ENCODE measurements around the gene C8A.

C8A gene

DNA sequence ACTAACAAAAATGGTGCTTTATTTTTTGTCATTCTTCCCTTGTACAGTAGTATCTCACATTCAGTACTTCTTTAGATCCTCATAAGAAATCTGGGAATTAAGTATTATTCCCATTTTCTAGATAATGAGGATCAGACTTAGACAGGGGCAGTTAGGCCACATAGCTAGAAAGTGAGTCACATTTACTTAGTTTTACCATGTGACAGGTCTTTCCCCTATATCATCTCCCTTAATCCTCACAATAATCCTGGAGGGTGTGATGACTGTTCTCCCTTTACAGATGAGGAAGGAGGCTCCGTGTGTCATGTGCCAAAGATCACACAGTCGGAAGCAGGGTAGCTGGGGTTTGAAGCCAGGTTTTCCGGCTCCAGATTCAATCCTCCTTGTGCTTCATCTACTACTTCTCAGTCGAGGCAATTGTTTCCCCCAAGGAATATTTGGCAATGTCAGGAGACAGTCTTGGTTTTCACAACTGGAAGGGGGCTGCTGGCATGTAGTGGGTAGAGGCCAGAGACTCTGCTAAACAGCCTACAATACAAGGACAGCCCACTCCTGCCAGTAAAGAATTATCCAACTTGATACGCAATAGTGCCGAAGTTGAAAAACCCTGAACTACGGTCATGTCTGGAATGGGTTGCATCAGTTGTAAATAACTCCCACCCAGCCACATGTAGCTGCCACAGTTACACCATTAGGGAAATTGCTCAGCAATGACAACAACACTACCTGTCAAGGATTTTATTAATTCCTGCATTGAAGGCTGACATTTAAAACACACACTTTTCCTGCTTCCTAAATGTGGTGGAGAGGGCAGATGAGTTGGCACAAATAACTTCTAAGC, 56.7 kb downstream of the C8A start:
- Histone ChIP-seq H3K4me3 (ENCODE audit: low read length) (no peak overlapping the region), H3K9ac (ENCODE audit: low read depth, low read length) (no peak overlapping the region), H3K36me3 (ENCODE audit: insufficient read depth, low read length) (no peaks in the 10 kb centered on the region), H3K27me3 (ENCODE audit: insufficient read depth, low read length) (no peaks in the 10 kb centered on the region), H3K27ac (ENCODE audit: low read depth, low read length) (no peak overlapping the region), H3K4me1 (ENCODE audit: insufficient read depth, low read length) (no peaks in the 10 kb centered on the region), H3K9me3 (ENCODE audit: insufficient read depth, low read depth, low read length) (no peaks in the 10 kb centered on the region)
- WGBS: 83% methylated on average over 7 of the region's 7 CpGs

DNA sequence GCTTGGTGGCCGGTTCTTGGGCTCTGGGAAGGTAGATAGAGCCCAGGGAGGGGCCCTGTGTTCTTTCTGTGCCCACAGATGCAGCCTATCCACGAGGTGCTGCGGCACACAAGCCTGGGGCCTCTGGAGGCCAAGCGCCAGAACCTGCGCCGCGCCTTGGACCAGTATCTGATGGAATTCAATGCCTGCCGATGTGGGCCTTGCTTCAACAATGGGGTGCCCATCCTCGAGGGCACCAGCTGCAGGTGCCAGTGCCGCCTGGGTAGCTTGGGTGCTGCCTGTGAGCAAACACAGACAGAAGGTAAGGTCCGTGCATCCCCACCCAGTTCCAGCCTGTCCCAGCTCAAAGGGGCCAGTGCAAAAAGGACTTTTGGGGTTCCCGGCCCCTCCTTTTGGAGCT, 57.7 kb downstream of the C8A start:
- Histone ChIP-seq H3K4me1 (ENCODE audit: insufficient read depth, low read length) (0 out of 2 replicates have a peak, but pooled peaks cover 2% of the 10 kb centered on the region), H3K9ac (ENCODE audit: low read depth, low read length) (no peak overlapping the region), H3K4me3 (ENCODE audit: low read length) (no peak overlapping the region), H3K9me3 (ENCODE audit: insufficient read depth, low read depth, low read length) (no peaks in the 10 kb centered on the region), H3K36me3 (ENCODE audit: insufficient read depth, low read length) (no peaks in the 10 kb centered on the region), H3K27ac (ENCODE audit: low read depth, low read length) (no peak overlapping the region), H3K27me3 (ENCODE audit: insufficient read depth, low read length) (no peaks in the 10 kb centered on the region)
- 95% methylated on average over 12 of the region's 12 CpGs for WGBS

GRCh38 chr1:56915960-56916359, 61.4 kb downstream of the C8A start:
- no peaks in the 10 kb centered on the region for H3K9me3 ChIP-seq (ENCODE audit: insufficient read depth, low read depth, low read length)
- H3K4me3 ChIP-seq (ENCODE audit: low read length): no peak overlapping the region
- no peaks in the 10 kb centered on the region for H3K36me3 ChIP-seq (ENCODE audit: insufficient read depth, low read length)
- no peak overlapping the region for H3K9ac ChIP-seq (ENCODE audit: low read depth, low read length)
- H3K27me3 ChIP-seq (ENCODE audit: insufficient read depth, low read length): no peaks in the 10 kb centered on the region
- H3K4me1 ChIP-seq (ENCODE audit: insufficient read depth, low read length): 0 out of 2 replicates have a peak, but pooled peaks cover 2% of the 10 kb centered on the region
- H3K27ac ChIP-seq (ENCODE audit: low read depth, low read length): no peak overlapping the region
- WGBS: 89% methylated on average over 4 of the region's 4 CpGs

- Histone ChIP-seq H3K27me3 (ENCODE audit: insufficient read depth, low read length) (no peaks in the 10 kb centered on the region), H3K9me3 (ENCODE audit: insufficient read depth, low read depth, low read length) (no peaks in the 10 kb centered on the region), H3K36me3 (ENCODE audit: insufficient read depth, low read length) (no peaks in the 10 kb centered on the region), H3K4me3 (ENCODE audit: low read length) (no peak overlapping the region), H3K9ac (ENCODE audit: low read depth, low read length) (no peak overlapping the region), H3K27ac (ENCODE audit: low read depth, low read length) (no peak overlapping the region), H3K4me1 (ENCODE audit: insufficient read depth, low read length) (peaks cover 2% of the 10 kb centered on the region; the same call in 1 of the 2 replicates)
- 93% methylated on average over 3 of the region's 3 CpGs for WGBS
Observed at GRCh38 chr1:56916630-56917029, 62.0 kb downstream of the C8A start.

DNA sequence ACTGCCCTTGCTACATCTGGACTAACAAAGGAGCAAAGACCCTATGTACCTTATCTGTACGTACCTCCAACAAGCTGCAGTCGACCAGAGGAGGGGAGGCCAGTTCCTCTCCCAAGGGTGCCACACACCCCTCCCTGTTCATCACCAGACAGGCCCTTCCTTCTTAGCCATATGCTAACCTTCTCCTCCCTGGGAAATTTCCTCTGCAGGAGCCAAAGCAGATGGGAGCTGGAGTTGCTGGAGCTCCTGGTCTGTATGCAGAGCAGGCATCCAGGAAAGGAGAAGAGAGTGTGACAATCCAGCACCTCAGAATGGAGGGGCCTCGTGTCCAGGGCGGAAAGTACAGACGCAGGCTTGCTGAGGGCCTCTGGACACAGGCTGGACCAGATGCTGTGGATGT, 62.8 kb downstream of the C8A start:
- H3K4me1 ChIP-seq (ENCODE audit: insufficient read depth, low read length): peaks cover 2% of the 10 kb centered on the region; the same call in 1 of the 2 replicates
- WGBS: 93% methylated on average over 5 of the region's 5 CpGs
- H3K36me3 ChIP-seq (ENCODE audit: insufficient read depth, low read length): no peaks in the 10 kb centered on the region

GRCh38 chr1:56920591-56921001, 66.0 kb downstream of the C8A start:
- Histone ChIP-seq H3K4me3 (ENCODE audit: low read length) (no peak overlapping the region), H3K27ac (ENCODE audit: low read depth, low read length) (no peak overlapping the region), H3K36me3 (ENCODE audit: insufficient read depth, low read length) (no peaks in the 10 kb centered on the region), H3K27me3 (ENCODE audit: insufficient read depth, low read length) (no peaks in the 10 kb centered on the region), H3K9me3 (ENCODE audit: insufficient read depth, low read depth, low read length) (no peaks in the 10 kb centered on the region), H3K4me1 (ENCODE audit: insufficient read depth, low read length) (peaks cover 13% of the 10 kb centered on the region), H3K9ac (ENCODE audit: low read depth, low read length) (no peak overlapping the region)
- 90% methylated on average over 2 of the region's 2 CpGs for WGBS

More for the DNA sequence above, 62.8 kb downstream of the C8A start:
- H3K4me3 ChIP-seq (ENCODE audit: low read length): no peak overlapping the region
- H3K9ac ChIP-seq (ENCODE audit: low read depth, low read length): no peak overlapping the region
- no peaks in the 10 kb centered on the region for H3K27me3 ChIP-seq (ENCODE audit: insufficient read depth, low read length)
- H3K27ac ChIP-seq (ENCODE audit: low read depth, low read length): no peak overlapping the region
- no peaks in the 10 kb centered on the region for H3K9me3 ChIP-seq (ENCODE audit: insufficient read depth, low read depth, low read length)

GRCh38 chr1:56921479-56921878, 66.9 kb downstream of the C8A start:
- Histone ChIP-seq H3K4me3 (ENCODE audit: low read length) (no peak overlapping the region), H3K36me3 (ENCODE audit: insufficient read depth, low read length) (no peaks in the 10 kb centered on the region), H3K9me3 (ENCODE audit: insufficient read depth, low read depth, low read length) (no peaks in the 10 kb centered on the region), H3K27ac (ENCODE audit: low read depth, low read length) (no peak overlapping the region), H3K4me1 (ENCODE audit: insufficient read depth, low read length) (peaks cover 15% of the 10 kb centered on the region), H3K9ac (ENCODE audit: low read depth, low read length) (no peak overlapping the region), H3K27me3 (ENCODE audit: insufficient read depth, low read length) (no peaks in the 10 kb centered on the region)
- WGBS: 85% methylated on average over 1 of the region's 1 CpG

GRCh38 chr1:56922070-56922469, 67.5 kb downstream of the C8A start:
- Histone ChIP-seq H3K27me3 (ENCODE audit: insufficient read depth, low read length) (no peaks in the 10 kb centered on the region), H3K9ac (ENCODE audit: low read depth, low read length) (no peak overlapping the region), H3K27ac (ENCODE audit: low read depth, low read length) (no peak overlapping the region), H3K4me1 (ENCODE audit: insufficient read depth, low read length) (peaks cover 13% of the 10 kb centered on the region), H3K9me3 (ENCODE audit: insufficient read depth, low read depth, low read length) (no peaks in the 10 kb centered on the region), H3K4me3 (ENCODE audit: low read length) (no peak overlapping the region), H3K36me3 (ENCODE audit: insufficient read depth, low read length) (no peaks in the 10 kb centered on the region)
- WGBS: 91% methylated on average over 3 of the region's 4 CpGs

- Histone ChIP-seq H3K4me1 (ENCODE audit: insufficient read depth, low read length) (peaks cover 13% of the 10 kb centered on the region), H3K9ac (ENCODE audit: low read depth, low read length) (no peak overlapping the region), H3K27me3 (ENCODE audit: insufficient read depth, low read length) (no peaks in the 10 kb centered on the region), H3K36me3 (ENCODE audit: insufficient read depth, low read length) (no peaks in the 10 kb centered on the region), H3K9me3 (ENCODE audit: insufficient read depth, low read depth, low read length) (no peaks in the 10 kb centered on the region), H3K27ac (ENCODE audit: low read depth, low read length) (no peak overlapping the region), H3K4me3 (ENCODE audit: low read length) (no peak overlapping the region)
- no CpG with 5 or more reads among the region's 1 CpG for WGBS
Observed at GRCh38 chr1:56922507-56922906, 67.9 kb downstream of the C8A start.

- Histone ChIP-seq H3K9me3 (ENCODE audit: insufficient read depth, low read depth, low read length) (no peaks in the 10 kb centered on the region), H3K27me3 (ENCODE audit: insufficient read depth, low read length) (no peaks in the 10 kb centered on the region), H3K4me1 (ENCODE audit: insufficient read depth, low read length) (peaks cover 13% of the 10 kb centered on the region), H3K27ac (ENCODE audit: low read depth, low read length) (no peak overlapping the region), H3K36me3 (ENCODE audit: insufficient read depth, low read length) (no peaks in the 10 kb centered on the region), H3K9ac (ENCODE audit: low read depth, low read length) (no peak overlapping the region), H3K4me3 (ENCODE audit: low read length) (no peak overlapping the region)
- 92% methylated on average over 3 of the region's 3 CpGs for WGBS
Observed at GRCh38 chr1:56923201-56923600, 68.6 kb downstream of the C8A start.

DNA sequence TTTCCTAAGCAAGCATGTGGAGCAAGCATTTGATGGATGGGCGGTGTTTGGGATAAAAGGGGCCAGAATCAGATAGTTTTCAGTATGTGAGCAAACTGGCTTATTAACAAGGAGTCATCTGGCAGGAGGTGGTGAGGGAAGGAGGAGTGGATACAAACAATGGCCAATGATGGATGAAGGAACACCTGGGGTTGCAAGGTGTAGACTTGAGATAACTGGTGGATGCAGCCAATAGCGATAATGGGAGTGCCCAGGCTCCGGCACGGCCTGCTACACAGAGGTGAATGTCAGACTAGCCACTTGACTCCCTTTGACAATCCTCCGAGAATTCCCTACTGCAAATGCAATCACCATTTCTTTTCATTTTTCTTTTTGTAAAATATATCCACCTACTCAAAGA, 69.5 kb downstream of the C8A start:
- 91% methylated on average over 5 of the region's 5 CpGs for WGBS
- Histone ChIP-seq H3K4me3 (ENCODE audit: low read length) (no peak overlapping the region), H3K4me1 (ENCODE audit: insufficient read depth, low read length) (peaks cover 13% of the 10 kb centered on the region), H3K9ac (ENCODE audit: low read depth, low read length) (no peak overlapping the region), H3K36me3 (ENCODE audit: insufficient read depth, low read length) (no peaks in the 10 kb centered on the region), H3K27me3 (ENCODE audit: insufficient read depth, low read length) (no peaks in the 10 kb centered on the region), H3K9me3 (ENCODE audit: insufficient read depth, low read depth, low read length) (no peaks in the 10 kb centered on the region), H3K27ac (ENCODE audit: low read depth, low read length) (no peak overlapping the region)

All from HUES64 (cell line).